ENCODE data around the gene EBF3. TPM values are rescaled to one million over a fixed set of nuclear protein-coding genes. Genes with fewer than 3 reads are reported as not detected.

The EBF3 gene
- total RNA-seq, 1 experiment from 2014 or later = 0.22 TPM

GRCh38 chr10:129861776-129862531 lies 102.1 kb downstream of the EBF3 start:
- H2BK120ac ChIP-seq (ENCODE audit: low read depth, low read length, poor library complexity, severe bottlenecking) = no peak overlapping the region

More at GRCh38 chr10:129861776-129862531, 102.1 kb downstream of the EBF3 start:
- H4K5ac ChIP-seq (ENCODE audit: insufficient read length, low read depth, low read length) = no peak overlapping the region
- H3K79me2 ChIP-seq (ENCODE audit: insufficient read depth, low read length) = no peaks in the 10 kb centered on the region
- H3K27ac ChIP-seq (ENCODE audit: insufficient read length, low read depth, low read length) = no peak overlapping the region
- no peak overlapping the region for H2BK20ac ChIP-seq (ENCODE audit: low read depth, low read length, poor library complexity, severe bottlenecking)
- no peaks in the 10 kb centered on the region for H3K23me2 ChIP-seq (ENCODE audit: insufficient read length, low read depth, low read length, poor library complexity, severe bottlenecking)
- no peak overlapping the region for H3K4me3 Mint-ChIP-seq
- H2BK5ac ChIP-seq (ENCODE audit: insufficient read length, low read length) = no peak overlapping the region
- no peak overlapping the region for H4K91ac ChIP-seq (ENCODE audit: insufficient read length, low read depth, low read length)
- H3K27me3 ChIP-seq (ENCODE audit: insufficient read depth, low read length) = no peaks in the 10 kb centered on the region
- H4K20me1 ChIP-seq (ENCODE audit: control insufficient read depth, insufficient read depth, insufficient read length) = no peaks in the 10 kb centered on the region
- H3K4me1 ChIP-seq (ENCODE audit: insufficient read depth, low read length) = no peaks in the 10 kb centered on the region
- WGBS (ENCODE audit: extremely low coverage, insufficient read length, low lambda C conversion rate) = no CpG with 5 or more reads among the region's 22 CpGs
- no peak overlapping the region for H3K23ac ChIP-seq (ENCODE audit: insufficient read length, low read depth, low read length)
- no peaks in the 10 kb centered on the region for H3K36me3 Mint-ChIP-seq (ENCODE audit: insufficient read depth in 1 of 3, low read depth in 3 of 3)
- H2BK15ac ChIP-seq (ENCODE audit: low read depth, low read length) = no peak overlapping the region
- no peak overlapping the region for H2AK5ac ChIP-seq (ENCODE audit: insufficient read length, low read length)
- H3K18ac ChIP-seq (ENCODE audit: insufficient read length, low read depth, low read length) = no peak overlapping the region
- peaks cover under 1 to 11% of the 10 kb centered on the region in 2 experiments for H3K4me1 Mint-ChIP-seq
- H4K8ac ChIP-seq (replicated peaks; ENCODE audit: insufficient read length, low read depth, low read length) = no peak overlapping the region
- H3K27ac Mint-ChIP-seq = no peak overlapping the region
- no peak overlapping the region for H3K9ac ChIP-seq (ENCODE audit: extremely low read depth, insufficient read length, low read length)
- no peak overlapping the region for H2BK12ac ChIP-seq (ENCODE audit: insufficient read length, low read depth, low read length)
- H2AFZ ChIP-seq (ENCODE audit: low read length) = no peak overlapping the region
- H3K4ac ChIP-seq (ENCODE audit: low read depth, low read length) = no peak overlapping the region
- H3K27me3 Mint-ChIP-seq (ENCODE audit: low read depth) = peaks cover 11% of the 10 kb centered on the region
- no peak overlapping the region for H3T11ph ChIP-seq (ENCODE audit: low read length)
- TF ChIP-seq CTCF (conservative IDR thresholded peaks at IDR 0.05) = no peak
- no peaks in the 10 kb centered on the region for H3K9me3 ChIP-seq (ENCODE audit: control insufficient read depth, low read depth, low read length)
- no peak for DNase-seq
- H3K4me2 ChIP-seq (ENCODE audit: insufficient read depth, insufficient read length, low read length) = no peak overlapping the region
- H3K9me3 Mint-ChIP-seq = peaks cover 0 to under 1% of the 10 kb centered on the region in 2 experiments; a peak in 2 of 5 replicates
- no peak overlapping the region for H3K14ac ChIP-seq (ENCODE audit: insufficient read depth, low read length)
- no peak overlapping the region for H3K56ac ChIP-seq (ENCODE audit: insufficient read length, low read depth, low read length)
- no peaks in the 10 kb centered on the region for H3K79me1 ChIP-seq (ENCODE audit: insufficient read depth, low read depth, low read length, poor library complexity, severe bottlenecking)
